Raji (cell line): ENCODE data around the gene TBC1D16.

ENCODE experiments used
- POLR2A ChIP-seq: IDR thresholded peaks from 2 replicates; pipeline ENCODE4 v1.6.1; 2011; ENCODE audit warnings: low read depth, low read length, control low read depth; ENCODE audit not compliant: insufficient read depth

TBC1D16 gene

GRCh38 chr17:80021600-80021999 lies 14.1 kb downstream of the TBC1D16 start:
- no peak for TF ChIP-seq POLR2A

- TF ChIP-seq POLR2A: no peak
Observed at GRCh38 chr17:80018917-80019651, 16.6 kb downstream of the TBC1D16 start.

GRCh38 chr17:80017226-80018010 lies 18.3 kb downstream of the TBC1D16 start:
- no peak for TF ChIP-seq POLR2A

- TF ChIP-seq POLR2A: no peak
Observed at GRCh38 chr17:80012765-80013741, 22.6 kb downstream of the TBC1D16 start.

GRCh38 chr17:80011989-80012555 lies 23.6 kb downstream of the TBC1D16 start:
- TF ChIP-seq POLR2A: no peak

- no peak for TF ChIP-seq POLR2A
Observed at GRCh38 chr17:80010283-80010858, 25.3 kb downstream of the TBC1D16 start.

GRCh38 chr17:80009391-80010282 lies 26.0 kb downstream of the TBC1D16 start:
- no peak for TF ChIP-seq POLR2A

GRCh38 chr17:80008848-80009247 lies 26.8 kb downstream of the TBC1D16 start:
- no peak for TF ChIP-seq POLR2A

- no peak for TF ChIP-seq POLR2A
Observed at GRCh38 chr17:80008383-80008840, 27.3 kb downstream of the TBC1D16 start.

- TF ChIP-seq POLR2A: no peak
Observed at GRCh38 chr17:80007939-80008338, 27.7 kb downstream of the TBC1D16 start.

- no peak for TF ChIP-seq POLR2A
Observed at GRCh38 chr17:80006811-80007752, 28.6 kb downstream of the TBC1D16 start.

- no peak for TF ChIP-seq POLR2A
Observed at GRCh38 chr17:80006339-80006720, 29.3 kb downstream of the TBC1D16 start.
